H1 (cell line): ENCODE results near the gene CD48. TPM values are rescaled to one million over a fixed set of nuclear protein-coding genes. Genes with fewer than 3 reads are reported as not detected.

ENCODE experiments used
- CTCF ChIA-PET: fragments of 300-600 bp; sonication (Branson Sonifier 250); formaldehyde crosslinking; loops from one replicate; lab custom pipeline; 2021; ENCODE audit not compliant: partially characterized antibody; lab: Charles Lee
- POLR2A ChIA-PET: fragments of 300-600 bp; sonication (Branson Sonifier 250); formaldehyde crosslinking; loops from one replicate; lab custom pipeline; 2021; ENCODE audit warnings: inconsistent platforms; ENCODE audit not compliant: partially characterized antibody; lab: Charles Lee
- DNase-seq, 2 experiments: peaks; one replicate each; pipeline versions ENCODE4 v3.0.0 to v3.0.0-alpha.2; 2010 to 2022; ENCODE audit warnings: low spot score in 2 of 2, low read depth in 1 of 2, mixed read lengths in 1 of 2
- FAIRE-seq: peaks from 2 replicates; lab custom pipeline; 2011; peaks lifted over from hg19 to GRCh38; lab: Jason Lieb, UNC
- H2AFZ ChIP-seq: 2 replicates; pipeline ENCODE4 v1.8.1; 2012; ENCODE audit warnings: low read length, inconsistent platforms
- H2AK5ac ChIP-seq: 2 replicates; pipeline ENCODE4 v1.6.1; 2013; ENCODE audit warnings: low read depth, low read length
- H2BK120ac ChIP-seq: replicated peaks from 2 replicates; pipeline ENCODE3; 2013; ENCODE audit warnings: low read depth, low read length, inconsistent platforms
- H2BK12ac ChIP-seq: 2 replicates; pipeline ENCODE4 v1.6.1; 2013; ENCODE audit warnings: low read depth, low read length
- H2BK15ac ChIP-seq: 2 replicates; pipeline ENCODE4 v1.6.1; 2013; ENCODE audit warnings: low read length
- H2BK20ac ChIP-seq: 2 replicates; pipeline ENCODE4 v1.6.1; 2013; ENCODE audit warnings: low read length
- H2BK5ac ChIP-seq: 2 replicates; pipeline ENCODE4 v1.6.1; 2013; ENCODE audit warnings: low read depth, low read length
- H3K14ac ChIP-seq: 2 replicates; pipeline ENCODE4 v1.6.1; 2013; ENCODE audit warnings: inconsistent platforms; ENCODE audit not compliant: insufficient read length
- H3K18ac ChIP-seq: 2 replicates; pipeline ENCODE4 v1.6.1; 2013; ENCODE audit warnings: low read length; ENCODE audit errors: extremely low read depth
- H3K23ac ChIP-seq: 2 replicates; pipeline ENCODE4 v1.6.1; 2013; ENCODE audit warnings: inconsistent platforms; ENCODE audit not compliant: insufficient read length
- H3K23me2 ChIP-seq: 2 replicates; pipeline ENCODE4 v1.6.1; 2013; ENCODE audit warnings: low read depth, low read length
- H3K27ac ChIP-seq: 2 replicates; pipeline ENCODE4 v1.6.1; 2011; ENCODE audit warnings: low read depth, low read length, inconsistent platforms
- H3K27me3 ChIP-seq, 4 experiments: replicated peaks in 1 of 4; 1 replicate in 1 of 4; 2 replicates in 3 of 4; pipeline versions ENCODE4 v1.6.1 to v1.8.1; 2011 to 2013; ENCODE audit warnings: low read length in 3 of 4, mild to moderate bottlenecking in 3 of 4, inconsistent platforms in 2 of 4, mixed read lengths in 2 of 4, moderate library complexity in 1 of 4; ENCODE audit not compliant: control insufficient read depth in 3 of 4, insufficient read depth in 3 of 4; ENCODE audit errors: extremely low read depth in 1 of 4
- H3K36me3 ChIP-seq, 4 experiments: 2 replicates each; pipeline versions ENCODE4 v1.6.1 to v1.8.1; 2011 to 2013; ENCODE audit warnings: mild to moderate bottlenecking in 4 of 4, low read length in 3 of 4, moderate library complexity in 2 of 4, control low read depth in 1 of 4, inconsistent platforms in 1 of 4; ENCODE audit not compliant: insufficient read depth in 4 of 4, control insufficient read depth in 2 of 4
- H3K4ac ChIP-seq: replicated peaks from 2 replicates; pipeline ENCODE3; 2013; ENCODE audit warnings: low read length, low read depth, mixed read lengths, inconsistent platforms; ENCODE audit not compliant: insufficient read length
- H3K4me1 ChIP-seq, 4 experiments: replicated peaks in 1 of 4; 1 replicate in 1 of 4; 2 replicates in 3 of 4; pipeline versions ENCODE4 v1.6.1 to v1.8.1; 2011 to 2013; ENCODE audit warnings: low read length in 3 of 4, inconsistent platforms in 2 of 4, mixed read lengths in 1 of 4; ENCODE audit not compliant: insufficient read depth in 4 of 4, control insufficient read depth in 3 of 4
- H3K4me2 ChIP-seq, 2 experiments: 2 replicates each; pipeline versions ENCODE4 v1.6.1 to v1.8.1; 2011 to 2013; ENCODE audit warnings: low read depth in 2 of 2, low read length in 2 of 2, control low read depth in 1 of 2, inconsistent platforms in 1 of 2, mild to moderate bottlenecking in 1 of 2; ENCODE audit not compliant: insufficient read depth in 1 of 2
- H3K4me3 ChIP-seq, 4 experiments: fragments of 200-600, 300-600 bp in 1 of 4; sonication (generic), shearing (Covaris generic), sonication (Bioruptor Twin) in 1 of 4; 2 replicates each; pipeline versions ENCODE4 v1.5.1 to v1.8.1; 2011 to 2016; ENCODE audit warnings: low read length in 4 of 4, low read depth in 3 of 4, control low read depth in 2 of 4, inconsistent platforms in 2 of 4, mild to moderate bottlenecking in 2 of 4, mixed read lengths in 1 of 4, moderate library complexity in 1 of 4; ENCODE audit not compliant: insufficient read depth in 2 of 4; ENCODE audit errors: extremely low read depth in 1 of 4
- H3K56ac ChIP-seq: replicated peaks from 2 replicates; pipeline ENCODE3; 2013; ENCODE audit warnings: low read depth, mild to moderate bottlenecking, mixed read lengths, low read length, inconsistent platforms; ENCODE audit not compliant: insufficient read length
- H3K79me1 ChIP-seq: 2 replicates; pipeline ENCODE4 v1.6.1; 2013; ENCODE audit warnings: low read depth, low read length, control low read depth
- H3K79me2 ChIP-seq, 2 experiments: 2 replicates each; pipeline versions ENCODE4 v1.6.1 to v1.8.1; 2012 to 2013; ENCODE audit warnings: low read length in 2 of 2, mild to moderate bottlenecking in 2 of 2, inconsistent platforms in 1 of 2; ENCODE audit not compliant: insufficient read depth in 2 of 2, control insufficient read depth in 1 of 2
- H3K9ac ChIP-seq, 4 experiments: replicated peaks in 1 of 4; 1 replicate in 1 of 4; 2 replicates in 3 of 4; pipeline versions ENCODE4 v1.6.1 to v1.8.1; 2011 to 2013; ENCODE audit warnings: low read depth in 3 of 4, low read length in 3 of 4, control low read depth in 2 of 4, mild to moderate bottlenecking in 2 of 4, moderate library complexity in 2 of 4, inconsistent platforms in 1 of 4; ENCODE audit errors: extremely low read depth in 1 of 4
- H3K9me3 ChIP-seq, 2 experiments: 2 replicates each; pipeline versions ENCODE4 v1.6.1 to v1.8.1; 2012 to 2013; ENCODE audit warnings: mild to moderate bottlenecking in 2 of 2, moderate library complexity in 2 of 2, control low read depth in 1 of 2, inconsistent platforms in 1 of 2, low read depth in 1 of 2, low read length in 1 of 2, mixed read lengths in 1 of 2; ENCODE audit not compliant: insufficient read depth in 2 of 2
- H4K20me1 ChIP-seq, 2 experiments: replicated peaks in 1 of 2; 2 replicates each; pipeline versions ENCODE3 to v1.8.1; 2011 to 2013; ENCODE audit warnings: inconsistent platforms in 2 of 2, low read length in 2 of 2, mild to moderate bottlenecking in 1 of 2; ENCODE audit not compliant: insufficient read depth in 2 of 2, control insufficient read depth in 1 of 2
- H4K5ac ChIP-seq: 2 replicates; pipeline ENCODE4 v1.6.1; 2013; ENCODE audit warnings: low read length, low read depth, mixed read lengths, inconsistent platforms; ENCODE audit not compliant: insufficient read length
- H4K8ac ChIP-seq: 2 replicates; pipeline ENCODE4 v1.8.0; 2013; ENCODE audit warnings: mild to moderate bottlenecking, moderate library complexity, low read length, inconsistent platforms; ENCODE audit not compliant: insufficient read depth; ENCODE audit errors: extremely low read depth
- H4K91ac ChIP-seq: replicated peaks from 2 replicates; pipeline ENCODE3; 2013; ENCODE audit warnings: low read length, mixed read lengths, inconsistent platforms; ENCODE audit not compliant: insufficient read length
- HDAC2 ChIP-seq, 2 experiments: fragments of 300-600 bp in 1 of 2; sonication (generic) in 1 of 2; IDR thresholded peaks; 2 replicates each; pipeline ENCODE4 v1.6.1; 2011 to 2012; ENCODE audit warnings: low read depth in 2 of 2, low read length in 2 of 2, mild to moderate bottlenecking in 2 of 2, moderate library complexity in 2 of 2, borderline replicate concordance in 1 of 2, inconsistent platforms in 1 of 2
- RAD21 ChIP-seq, 2 experiments: IDR thresholded peaks in 1 of 2; conservative IDR thresholded peaks in 1 of 2; 2 replicates each; pipeline ENCODE4 v1.6.1; 2011; ENCODE audit warnings: low read depth in 2 of 2, low read length in 2 of 2, improper control_type of control experiment in 1 of 2, inconsistent platforms in 1 of 2, mild to moderate bottlenecking in 1 of 2, moderate library complexity in 1 of 2
- WGBS, 2 experiments: shearing (Covaris generic) in 1 of 2; methylation state at CpG; one replicate each; pipeline versions ENCODE4 v1.1.6 to v1.1.7; 2013 to 2015; ENCODE audit warnings: low lambda C conversion rate in 2 of 2, mixed read lengths in 2 of 2, inconsistent platforms in 1 of 2, low coverage in 1 of 2, missing lambda C conversion rate in 1 of 2; ENCODE audit not compliant: insufficient replicate concordance in 2 of 2, insufficient coverage in 1 of 2, insufficient read length in 1 of 2; ENCODE audit errors: extremely low coverage in 1 of 2, missing lambda C conversion rate in 1 of 2; 5-methylcytosine and 5-hydroxymethylcytosine counted together
- polyA plus RNA-seq, 7 experiments: library from polyadenylated mRNA; depleted of rRNA in 3 of 7; stranded (reverse) in 5 of 7; unstranded in 2 of 7; fragments of >200 nt in 5 of 7; fragments of 200-250 nt in 2 of 7; gene quantifications; 1 replicate in 5 of 7; 2 replicates in 1 of 7; 4 replicates in 1 of 7; pipeline versions ENCODE4 v1.2.1 to v1.2.3, GENCODE V29; 2011 to 2013; ENCODE audit warnings: missing spikeins in 2 of 7, mixed read lengths in 2 of 7
- total RNA-seq: library from RNA; stranded (reverse); fragmentation: NEBNext Ultra II Directional; extraction: Animal tissue kit (Norgen Biotek cat#: 25700); gene quantifications from 2 replicates; pipeline ENCODE4 v1.2.1, GENCODE V29; 2021

CD48 gene
- total and polyA plus RNA-seq, 2 of the 8 experiments (the other 6 are each of a cell fraction or from before 2014, with no cell fraction given) = 0.08 TPM; not detected in 1

DNA sequence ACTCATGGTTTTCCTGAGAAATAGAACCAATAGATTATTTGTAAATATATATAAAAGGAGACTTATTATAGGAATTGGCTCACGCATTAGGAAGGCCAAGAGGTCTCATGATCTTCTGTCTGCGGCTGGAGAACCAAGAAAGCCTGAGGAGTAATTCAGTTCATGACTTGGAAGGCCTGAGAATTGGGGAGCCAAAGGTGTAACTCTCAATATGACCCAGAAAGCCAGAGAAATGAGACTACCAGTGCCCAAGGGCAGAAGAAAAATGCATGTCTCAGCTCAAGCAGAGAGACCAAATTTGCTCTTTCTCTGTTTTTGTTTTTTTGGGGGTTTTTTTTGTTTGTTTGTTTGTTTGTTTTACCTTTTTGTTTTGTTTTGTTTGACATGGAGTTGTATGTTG, 46.9 kb upstream of the CD48 start:
- TF ChIP-seq HDAC2 (IDR thresholded peaks at IDR 0.05; ENCODE audit: borderline replicate concordance in 1 of 2, low read depth in 2 of 2, low read length in 2 of 2) = no peak
- TF ChIP-seq RAD21 (IDR thresholded peaks at IDR 0.05 in 1 of 2, conservative IDR thresholded peaks at IDR 0.05 in 1 of 2; ENCODE audit: low read depth in 2 of 2, low read length in 2 of 2) = no peak
- Histone ChIP-seq H4K20me1 (no peaks in the 10 kb centered on the region), H3K4ac (no peak overlapping the region), H2BK15ac (no peak overlapping the region), H3K9me3 (no peaks in the 10 kb centered on the region), H3K23me2 (no peaks in the 10 kb centered on the region), H3K14ac (no peak overlapping the region), H3K18ac (no peak overlapping the region), H3K4me1 (no peaks in the 10 kb centered on the region), H3K9ac (no peak overlapping the region), H3K36me3 (no peaks in the 10 kb centered on the region), H2AFZ (no peak overlapping the region), H4K91ac (no peak overlapping the region), H3K27me3 (no peaks in the 10 kb centered on the region), H2BK20ac (no peak overlapping the region), H3K79me2 (no peaks in the 10 kb centered on the region), H2BK120ac (no peak overlapping the region), H4K8ac (no peak overlapping the region), H3K4me2 (no peak overlapping the region), H4K5ac (no peak overlapping the region), H3K79me1 (no peaks in the 10 kb centered on the region), H2BK12ac (no peak overlapping the region), H3K4me3 (no peak overlapping the region), H3K23ac (no peak overlapping the region), H2AK5ac (no peak overlapping the region), H3K27ac (no peak overlapping the region), H3K56ac (no peak overlapping the region), H2BK5ac (no peak overlapping the region)
- ChIA-PET POLR2A (no interaction called here), CTCF (interaction anchor here (1.0 to 1.8 kb wide), 3 partner anchors 10 to 23 kb away, joined by 3 to 4 read pairs (median 4); no protein-coding TSS in a partner anchor)
- no peak for FAIRE-seq
- no peak for DNase-seq
- 96% methylated on average over 2 of the region's 2 CpGs; no CpG with 5 or more reads in 1 of the 2 experiments for WGBS, 2 experiments
